Measurements from ENCODE around the gene BRME1. TPM values are rescaled to one million over a fixed set of nuclear protein-coding genes. Genes with fewer than 3 reads are reported as not detected.

Gene BRME1
- total RNA-seq, 4 donors from 2014 or later = 0.66 to 3.0 (median 1.0) TPM; not detected in 1

- TF ChIP-seq CTCF (IDR thresholded peaks at IDR 0.05; ENCODE audit: low read depth) = no peak
Observed at GRCh38 chr19:13899912-13900584, 5.9 kb downstream of the BRME1 start.

GRCh38 chr19:13899393-13899792 lies 6.5 kb downstream of the BRME1 start:
- no peak for TF ChIP-seq CTCF (IDR thresholded peaks at IDR 0.05; ENCODE audit: low read depth)

- TF ChIP-seq CTCF (IDR thresholded peaks at IDR 0.05; ENCODE audit: low read depth) = no peak
Observed at GRCh38 chr19:13896227-13896626, 9.7 kb downstream of the BRME1 start.

GRCh38 chr19:13894552-13894951 lies 11.4 kb downstream of the BRME1 start:
- TF ChIP-seq CTCF (IDR thresholded peaks at IDR 0.05; ENCODE audit: low read depth) = no peak

- TF ChIP-seq CTCF (IDR thresholded peaks at IDR 0.05; ENCODE audit: low read depth) = no peak
Observed at GRCh38 chr19:13892870-13893269, 13.0 kb downstream of the BRME1 start.

GRCh38 chr19:13890136-13890535 lies 15.8 kb downstream of the BRME1 start:
- TF ChIP-seq CTCF (IDR thresholded peaks at IDR 0.05; ENCODE audit: low read depth) = no peak

- no peak for TF ChIP-seq CTCF (IDR thresholded peaks at IDR 0.05; ENCODE audit: low read depth)
Observed at GRCh38 chr19:13888281-13888680, 17.6 kb downstream of the BRME1 start.
